NCI-H345 treated with DMSO at 0.1 percent for 48 hours (cell line): ENCODE results near the gene BHLHA15.

Source experiments
- DNase-seq: peaks from one replicate; lab custom pipeline; 2025; ENCODE audit not compliant: unreplicated experiment; lab: John Stamatoyannopoulos, UW

The BHLHA15 gene

DNA sequence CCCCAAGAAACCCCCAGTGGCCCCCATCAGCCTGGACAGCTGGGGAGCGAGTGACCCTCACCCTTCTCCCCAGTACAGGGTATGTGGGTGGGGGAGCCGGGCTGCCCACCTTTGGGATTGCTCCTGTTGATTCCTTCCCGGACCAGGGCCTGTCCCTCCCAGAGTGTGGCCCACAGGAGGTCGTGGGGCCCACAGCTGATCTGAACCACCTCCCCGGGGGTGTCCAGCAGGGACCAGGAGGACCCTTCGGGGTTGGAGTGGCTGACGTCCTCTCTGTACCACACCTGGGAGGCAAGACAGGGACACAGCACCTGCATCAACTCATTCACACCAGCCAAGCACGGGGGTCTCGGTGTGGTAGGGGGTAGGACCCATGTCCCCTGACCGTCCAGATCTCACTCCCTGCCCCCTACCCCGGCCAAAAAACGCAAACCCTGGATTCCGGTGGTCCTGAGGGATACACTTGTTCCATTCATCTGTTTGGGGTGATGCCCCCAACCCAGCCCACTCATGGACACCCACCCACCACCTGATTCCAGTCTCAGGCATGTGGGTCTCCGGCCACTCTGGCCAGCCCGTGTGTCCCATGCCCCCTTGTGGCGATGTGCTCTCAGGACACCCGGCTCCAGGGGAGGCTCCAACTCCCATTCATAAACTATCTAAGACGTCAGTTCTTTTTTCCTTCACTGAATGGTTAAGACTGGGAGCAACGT is 29.9 kb downstream of the BHLHA15 start:
- DNase-seq: no peak

DNA sequence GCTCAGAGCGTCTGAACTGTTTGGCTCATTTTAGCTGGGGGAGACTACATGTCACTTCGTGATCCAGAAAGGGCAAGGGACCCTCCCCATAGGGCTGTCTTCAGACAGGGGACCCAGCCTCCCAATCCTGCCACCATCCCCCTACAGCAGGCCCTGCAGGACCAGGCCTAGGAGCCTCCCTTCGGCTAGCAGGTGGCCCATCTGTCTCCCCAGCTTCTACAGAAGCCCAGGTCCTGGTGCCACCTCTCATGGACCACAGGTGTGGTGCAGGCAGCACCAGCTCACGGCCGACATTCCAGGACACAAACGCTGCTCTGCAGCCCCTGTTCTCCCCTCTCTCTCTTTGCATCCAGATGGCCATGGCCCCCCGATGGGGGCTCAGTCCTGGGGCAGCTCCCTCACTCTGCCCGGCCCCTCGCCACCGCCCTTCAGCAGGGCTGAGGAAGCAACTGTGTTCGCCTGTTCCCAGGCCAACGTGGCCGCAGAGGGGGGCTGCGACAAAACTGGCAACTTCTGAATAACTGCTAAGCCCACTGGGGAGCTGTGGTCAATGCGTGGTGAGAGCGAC is 30.5 kb downstream of the BHLHA15 start:
- no peak for DNase-seq

DNA sequence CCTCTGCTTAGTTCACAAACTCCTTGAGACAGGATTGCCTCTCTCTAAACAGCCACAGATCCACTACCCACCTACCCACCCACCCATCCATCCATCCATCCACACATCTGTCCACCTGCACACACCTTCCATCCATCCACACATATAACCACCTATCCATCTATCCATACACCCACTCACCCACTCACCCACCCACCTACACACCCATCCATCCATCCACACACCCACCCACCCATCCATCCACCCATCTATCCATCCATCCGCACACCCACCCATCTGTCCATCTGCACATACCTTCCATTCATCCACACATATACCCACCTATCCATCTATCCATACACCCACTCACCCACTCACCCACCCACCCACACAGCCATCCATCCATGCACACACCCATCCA is 31.1 kb downstream of the BHLHA15 start:
- DNase-seq: no peak

DNA sequence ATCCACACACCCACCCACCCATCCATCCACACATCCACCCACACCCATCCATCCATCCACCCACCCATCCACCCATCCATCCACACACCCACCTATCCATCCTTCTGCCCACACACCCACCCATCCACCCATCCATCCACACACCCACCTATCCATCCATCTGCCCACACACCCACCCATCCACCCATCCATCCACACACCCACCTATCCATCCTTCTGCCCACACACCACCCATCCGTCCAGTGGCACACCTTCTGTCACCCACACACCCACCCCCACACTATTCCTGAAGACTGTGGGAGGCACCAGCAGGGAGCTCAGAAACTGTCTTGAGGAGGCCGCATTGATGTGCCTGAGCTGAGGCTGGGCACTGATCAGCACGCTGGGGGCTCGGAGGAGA is 31.7 kb downstream of the BHLHA15 start:
- DNase-seq: no peak

DNA sequence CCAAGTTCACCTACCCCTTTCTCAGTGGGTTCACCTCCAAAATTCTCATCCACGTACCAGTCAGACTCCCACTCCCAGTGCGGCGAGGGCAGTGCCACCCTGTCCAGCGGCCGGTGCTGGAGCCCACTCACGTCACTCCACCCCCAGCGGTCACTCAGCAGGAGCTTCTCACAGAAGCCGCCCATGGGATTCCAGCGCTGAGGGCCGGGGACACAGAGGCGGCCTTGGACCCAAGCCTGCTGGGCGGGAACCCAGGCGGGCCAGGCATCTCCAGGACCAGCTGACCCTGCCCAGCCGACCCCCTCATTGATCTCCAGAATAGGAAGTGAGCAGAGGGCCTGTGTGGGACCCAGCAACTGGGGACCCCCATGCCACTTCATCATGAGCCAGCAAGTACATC is 33.6 kb downstream of the BHLHA15 start:
- no peak for DNase-seq

DNA sequence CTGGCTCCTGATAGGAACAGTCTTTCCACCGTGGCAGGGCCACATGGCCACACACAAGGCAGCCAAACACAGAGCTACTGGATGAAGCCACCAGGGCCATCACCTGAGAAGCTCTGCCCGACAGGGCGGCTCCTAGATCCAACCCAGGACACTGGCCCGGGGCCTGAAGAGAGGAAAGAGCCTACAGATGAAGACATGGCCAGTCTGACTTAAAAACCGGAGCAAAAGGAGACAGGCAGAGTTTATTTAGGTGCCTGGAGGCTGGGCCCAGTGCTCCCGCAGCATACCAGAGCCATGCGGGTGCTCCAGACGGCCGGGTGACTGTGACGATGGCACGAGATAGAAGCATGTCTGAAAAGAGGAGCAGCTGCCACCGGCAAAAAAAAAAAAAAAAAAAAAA is 36.9 kb downstream of the BHLHA15 start:
- no peak for DNase-seq

DNA sequence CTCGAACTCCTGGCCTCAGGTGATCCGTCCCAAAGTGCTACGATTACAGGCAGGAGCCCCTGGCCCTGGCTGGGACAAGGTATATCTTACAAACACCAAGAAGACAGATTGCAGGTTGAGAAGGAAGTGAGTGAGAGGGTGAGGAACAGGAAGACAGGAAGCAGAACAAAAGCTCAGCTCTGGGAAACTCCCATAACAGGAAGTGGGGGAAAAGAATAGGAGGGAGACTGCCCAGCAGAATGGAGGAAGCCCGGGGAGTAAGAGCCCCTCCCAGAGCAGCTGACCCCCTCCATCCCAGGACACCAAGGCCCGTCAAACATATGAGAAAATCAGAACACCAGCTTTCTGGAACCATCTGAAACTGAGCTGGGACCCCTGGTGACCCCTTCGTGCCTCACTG is 37.9 kb downstream of the BHLHA15 start:
- no peak for DNase-seq

DNA sequence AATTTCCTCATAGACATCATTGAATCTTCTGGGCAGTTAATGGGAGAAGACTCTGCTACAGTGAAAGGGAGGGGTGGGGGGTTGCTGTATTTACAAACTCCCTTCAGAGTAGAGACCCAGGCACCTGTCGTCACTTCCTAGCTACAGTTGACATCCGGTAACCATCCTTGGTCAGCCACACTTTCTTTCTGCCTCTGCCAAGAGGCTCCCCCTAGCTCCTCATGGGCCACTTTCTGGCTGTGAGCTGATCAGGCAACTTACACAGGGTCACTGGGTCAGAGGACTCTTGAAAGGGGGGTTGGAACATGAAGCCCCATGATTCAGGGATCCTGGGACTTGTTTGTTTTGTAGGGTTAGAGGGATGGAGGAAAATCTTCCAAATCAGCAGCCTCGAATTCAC is 39.5 kb downstream of the BHLHA15 start:
- no peak for DNase-seq

DNA sequence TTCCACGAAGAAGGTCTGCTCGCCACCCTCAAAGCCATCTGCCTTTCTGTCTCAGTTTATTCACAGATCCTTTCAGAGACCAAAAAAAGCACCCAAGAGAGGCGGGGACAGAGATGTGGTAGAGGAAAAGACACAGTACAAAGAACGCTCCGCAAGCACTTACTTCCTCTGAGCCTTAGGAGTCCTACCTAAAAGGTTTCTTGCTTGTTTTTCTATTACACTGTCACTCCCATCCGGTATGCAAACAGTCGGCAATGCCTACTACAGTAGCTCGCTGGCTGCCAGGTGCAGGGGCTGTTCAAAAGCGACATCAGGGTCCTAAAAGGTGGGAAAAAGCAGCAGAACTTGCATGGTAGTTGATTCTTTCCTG is 40.0 kb downstream of the BHLHA15 start:
- DNase-seq: no peak

DNA sequence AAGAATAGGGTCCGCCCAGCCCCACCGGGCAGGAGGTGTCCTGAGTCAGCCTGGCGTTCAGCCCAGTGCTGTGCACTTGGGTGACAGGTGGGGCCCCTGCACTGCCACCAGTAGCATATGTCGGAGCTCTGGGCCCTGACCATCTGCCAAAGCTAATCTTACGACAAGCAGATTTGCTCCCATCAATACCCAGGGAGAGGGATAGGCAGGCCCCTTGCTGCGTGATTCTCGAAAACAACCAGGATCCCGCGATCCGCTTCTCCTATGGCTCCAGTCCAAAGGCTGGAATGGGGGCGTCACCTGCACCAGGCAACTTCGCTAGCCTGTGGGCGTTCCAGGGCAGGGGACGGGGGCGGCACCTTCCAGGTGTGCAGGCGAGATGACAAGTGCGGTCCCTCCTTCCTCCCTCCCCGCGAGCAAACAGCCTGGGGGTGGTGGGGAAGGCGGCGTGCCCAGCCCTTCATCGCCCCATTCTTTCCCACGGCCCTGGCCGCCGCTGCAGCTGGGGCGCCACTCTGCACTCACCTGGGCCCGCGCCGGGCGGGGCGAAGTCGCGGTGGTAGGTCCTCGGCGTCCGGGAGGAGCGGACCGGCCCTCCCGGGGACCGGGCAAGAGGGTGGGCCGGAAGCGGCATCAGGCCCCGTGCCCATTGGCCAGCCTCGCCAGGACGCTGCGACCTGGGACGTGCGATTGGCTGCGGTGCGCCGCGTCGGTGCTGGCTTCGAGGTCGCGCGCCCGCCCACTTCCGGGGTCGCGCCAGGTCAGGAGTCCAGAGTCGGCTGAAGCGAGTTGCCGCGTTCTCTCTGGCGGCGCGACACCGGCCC is 40.6 kb downstream of the BHLHA15 start, which contains the start of gene TECPR1:
Gene TECPR1, minus strand, starts transcription at position 632 of the 824 bp plus-strand sequence. CDS start 6,086 bp downstream, outside the sequence.
- DNase-seq: peak; percentile 75

DNA sequence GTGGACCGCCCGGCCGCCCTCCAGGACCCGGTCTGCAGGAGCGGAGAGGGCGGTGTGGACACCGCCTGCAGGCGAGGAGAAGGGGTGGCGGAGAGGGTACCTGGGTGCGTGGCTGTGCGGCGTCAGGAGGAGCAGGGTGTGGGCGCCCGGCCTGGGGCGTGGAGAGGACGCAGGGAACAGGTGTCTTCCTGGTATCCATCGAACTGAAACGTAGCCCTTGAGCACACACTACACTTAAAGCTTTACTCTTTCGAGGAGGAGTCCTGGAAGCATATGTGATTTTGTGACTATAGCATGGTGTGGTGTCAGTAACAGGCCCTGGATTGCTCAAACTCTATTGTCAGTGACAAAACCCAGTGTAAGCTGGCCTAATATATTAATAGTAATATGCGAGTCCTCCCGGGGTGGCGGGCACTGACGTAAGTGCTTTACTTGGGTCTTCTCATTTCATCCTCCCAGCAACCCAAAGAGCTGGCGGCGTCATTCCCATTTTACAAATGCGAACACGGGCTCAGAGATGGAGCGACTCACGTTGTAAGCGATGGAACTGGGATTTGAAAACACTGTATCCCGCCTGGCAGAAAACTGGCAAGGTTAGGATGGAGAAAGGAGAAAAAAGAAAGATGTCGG is 41.3 kb downstream of the BHLHA15 start:
- DNase-seq: no peak

DNA sequence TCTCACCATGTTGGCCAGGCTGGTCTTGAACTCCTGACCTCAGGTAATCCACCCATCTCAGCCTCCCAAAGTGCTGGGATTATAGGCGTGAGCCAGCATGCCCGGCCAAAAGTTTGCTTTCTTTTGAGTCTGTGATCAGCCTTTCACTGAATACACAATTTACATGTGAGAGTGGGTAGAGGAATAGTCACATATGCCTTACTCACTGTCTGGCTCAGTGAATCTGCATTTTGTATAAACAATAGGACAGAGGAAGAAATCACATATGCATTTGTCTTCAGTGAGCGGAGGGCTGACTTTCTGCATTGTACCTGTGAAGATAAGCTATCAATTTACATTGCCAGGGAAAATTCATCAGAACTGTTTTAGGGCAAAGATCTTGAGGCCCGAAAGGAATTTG is 43.3 kb downstream of the BHLHA15 start:
- DNase-seq: no peak

DNA sequence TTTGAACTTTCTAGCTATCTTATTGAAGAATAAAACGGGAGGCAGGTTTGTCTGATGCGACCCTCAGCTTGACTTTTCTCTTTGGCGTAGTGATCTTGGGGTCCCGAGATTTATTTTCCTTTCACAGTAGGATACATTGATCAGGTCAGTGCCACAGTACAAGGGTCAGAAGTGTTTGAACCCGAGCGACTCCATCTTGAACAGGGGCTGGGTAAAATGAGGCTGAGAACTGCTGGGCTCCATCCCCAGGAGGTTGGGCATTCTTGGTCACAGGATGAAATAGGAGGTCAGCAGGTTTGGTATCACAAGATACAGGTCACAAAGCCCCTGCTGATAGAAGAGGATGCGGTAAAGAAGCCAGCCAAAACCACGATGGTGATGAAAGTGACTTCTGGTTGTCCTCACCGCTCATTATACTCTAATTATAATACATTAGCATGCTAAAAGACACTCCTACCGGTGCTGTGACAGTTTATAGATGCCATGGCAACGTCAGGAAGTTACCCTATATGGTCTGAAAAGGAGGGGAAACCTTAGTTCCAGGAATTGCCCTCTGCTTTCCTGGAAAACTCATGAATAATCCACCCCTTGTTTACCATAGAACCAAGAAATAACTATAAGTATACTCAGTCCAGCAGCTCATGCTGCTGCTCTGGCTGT is 43.8 kb downstream of the BHLHA15 start:
- no peak for DNase-seq

DNA sequence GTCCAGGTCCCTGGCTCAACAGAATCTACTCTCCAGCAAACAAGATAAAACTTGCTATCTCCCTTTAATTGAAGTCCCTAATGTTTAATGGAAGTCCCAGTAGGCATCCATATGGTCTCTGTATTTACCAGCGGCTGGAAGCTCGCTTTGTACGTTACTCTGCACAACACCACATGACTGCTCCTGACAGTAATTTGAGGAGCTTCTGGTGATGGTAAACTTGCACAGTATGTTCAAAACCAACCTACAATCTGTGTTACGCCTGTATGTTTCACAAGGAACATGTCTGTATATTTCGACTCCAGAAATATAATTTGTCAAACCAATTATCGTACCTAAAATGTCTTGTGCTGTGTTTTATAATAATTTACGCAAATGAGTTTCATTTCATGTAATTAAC is 45.2 kb downstream of the BHLHA15 start:
- DNase-seq: no peak

DNA sequence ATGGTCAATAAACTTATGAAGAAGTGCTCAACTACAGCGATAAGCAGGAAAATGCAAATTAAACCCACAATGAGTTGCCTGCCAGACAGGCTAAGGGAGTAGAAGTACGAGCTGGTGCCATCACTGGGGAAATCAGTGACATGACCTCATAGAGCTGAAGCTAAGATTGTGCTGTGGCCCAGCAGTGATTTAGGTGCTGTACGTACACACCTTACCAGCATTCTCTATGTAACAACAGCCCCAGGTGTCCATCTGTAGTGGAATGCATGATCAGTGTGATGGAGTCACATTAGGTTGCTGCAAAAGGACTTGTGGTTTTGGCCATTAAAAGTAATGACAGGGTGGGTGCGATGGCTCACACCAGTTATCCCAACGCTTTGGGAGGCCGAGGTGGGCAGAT is 46.5 kb downstream of the BHLHA15 start:
- DNase-seq: no peak
